Ishikawa (cell line): ENCODE results near the gene MYO15B.

ENCODE experiments used
- CEBPB ChIP-seq: IDR thresholded peaks from 2 replicates; pipeline ENCODE4 v1.6.1; 2012
- CREB1 ChIP-seq: IDR thresholded peaks from 2 replicates; pipeline ENCODE4 v1.6.1; 2012; ENCODE audit warnings: low read depth
- EGR1 ChIP-seq: IDR thresholded peaks from 2 replicates; pipeline ENCODE4 v1.6.1; 2012
- EP300 ChIP-seq: IDR thresholded peaks from 2 replicates; pipeline ENCODE4 v1.6.1; 2012; ENCODE audit warnings: borderline replicate concordance
- FOXM1 ChIP-seq: IDR thresholded peaks from 2 replicates; pipeline ENCODE4 v1.6.1; 2012; ENCODE audit warnings: low read depth, borderline replicate concordance
- MAX ChIP-seq: IDR thresholded peaks from 2 replicates; pipeline ENCODE4 v1.6.1; 2012
- NFIC ChIP-seq: IDR thresholded peaks from 2 replicates; pipeline ENCODE4 v1.6.1; 2012
- RAD21 ChIP-seq: IDR thresholded peaks from 2 replicates; pipeline ENCODE4 v1.6.1; 2012; ENCODE audit warnings: low read depth
- REST ChIP-seq: IDR thresholded peaks from 2 replicates; pipeline ENCODE4 v1.6.1; 2012; ENCODE audit warnings: low read depth, mild to moderate bottlenecking
- TAF1 ChIP-seq: IDR thresholded peaks from 2 replicates; pipeline ENCODE4 v1.6.1; 2012; ENCODE audit warnings: low read depth, mild to moderate bottlenecking
- TCF12 ChIP-seq: IDR thresholded peaks from 2 replicates; pipeline ENCODE4 v1.6.1; 2012; ENCODE audit warnings: low read depth
- TEAD4 ChIP-seq: IDR thresholded peaks from 2 replicates; pipeline ENCODE4 v1.6.1; 2012
- USF1 ChIP-seq: IDR thresholded peaks from 2 replicates; pipeline ENCODE4 v1.6.1; 2012
- YY1 ChIP-seq: IDR thresholded peaks from 2 replicates; pipeline ENCODE4 v1.6.1; 2012; ENCODE audit warnings: low read depth
- ZBTB7A ChIP-seq: IDR thresholded peaks from 2 replicates; pipeline ENCODE4 v1.6.1; 2012; ENCODE audit warnings: low read depth

Gene MYO15B

GRCh38 chr17:75561927-75562603, 25.5 kb upstream of the MYO15B start:
- no peak for TF ChIP-seq TCF12
- TF ChIP-seq RAD21: peak; percentile 12; the same call in 1 of the 2 replicates

- TF ChIP-seq USF1 (no peak), YY1 (no peak), EGR1 (no peak), NFIC (no peak), EP300 (no peak), FOXM1 (no peak), TCF12 (no peak), MAX (no peak), RAD21 (no peak), CREB1 (no peak), CEBPB (no peak), TEAD4 (no peak), REST (no peak), ZBTB7A (no peak), TAF1 (no peak)
Measured at GRCh38 chr17:75563063-75563758, 24.4 kb upstream of the MYO15B start.

- no peak for TF ChIP-seq TCF12
- TF ChIP-seq TAF1: no peak
- TF ChIP-seq CREB1: no peak
- TF ChIP-seq USF1: no peak
- no peak for TF ChIP-seq MAX
- no peak for TF ChIP-seq REST
- TF ChIP-seq YY1: no peak
- no peak for TF ChIP-seq EGR1
- TF ChIP-seq ZBTB7A: no peak
- TF ChIP-seq RAD21: no peak
Measured at GRCh38 chr17:75564195-75564594, 23.4 kb upstream of the MYO15B start.

GRCh38 chr17:75565066-75565465, 22.5 kb upstream of the MYO15B start:
- 0 out of 2 replicates have a peak, but pooled peaks have one; percentile 5 for TF ChIP-seq EGR1
- TF ChIP-seq TAF1: no peak
- no peak for TF ChIP-seq NFIC

- TF ChIP-seq EGR1: no peak
- TF ChIP-seq TEAD4: no peak
- no peak for TF ChIP-seq TCF12
Measured at GRCh38 chr17:75565618-75566017, 22.0 kb upstream of the MYO15B start.

- TF ChIP-seq YY1 (peak; percentile 62), MAX (peak; percentile 29; the same call in 1 of the 2 replicates), NFIC (peak; percentile 57; the same call in 1 of the 2 replicates), TCF12 (no peak)
Measured at GRCh38 chr17:75566416-75566815, 21.2 kb upstream of the MYO15B start.

- TF ChIP-seq EGR1 (no peak), EP300 (no peak), REST (no peak), MAX (no peak), TCF12 (no peak), YY1 (no peak), CEBPB (no peak), NFIC (no peak), TEAD4 (no peak), RAD21 (no peak), FOXM1 (no peak), ZBTB7A (no peak)
Measured at GRCh38 chr17:75566834-75567233, 20.8 kb upstream of the MYO15B start.
